ENCODE data around the gene MARCHF6. TPM values are rescaled to one million over a fixed set of nuclear protein-coding genes. Genes with fewer than 3 reads are reported as not detected.
"Not testable (repeated sequence)": the region's sequence is repeated elsewhere in the genome, so short reads cannot be mapped to it uniquely, and the experiment has no call there.

MARCHF6 gene
- polyA plus RNA-seq, 1 of the 3 experiments (the other 2 are of a cell fraction), result 52.4 TPM

DNA sequence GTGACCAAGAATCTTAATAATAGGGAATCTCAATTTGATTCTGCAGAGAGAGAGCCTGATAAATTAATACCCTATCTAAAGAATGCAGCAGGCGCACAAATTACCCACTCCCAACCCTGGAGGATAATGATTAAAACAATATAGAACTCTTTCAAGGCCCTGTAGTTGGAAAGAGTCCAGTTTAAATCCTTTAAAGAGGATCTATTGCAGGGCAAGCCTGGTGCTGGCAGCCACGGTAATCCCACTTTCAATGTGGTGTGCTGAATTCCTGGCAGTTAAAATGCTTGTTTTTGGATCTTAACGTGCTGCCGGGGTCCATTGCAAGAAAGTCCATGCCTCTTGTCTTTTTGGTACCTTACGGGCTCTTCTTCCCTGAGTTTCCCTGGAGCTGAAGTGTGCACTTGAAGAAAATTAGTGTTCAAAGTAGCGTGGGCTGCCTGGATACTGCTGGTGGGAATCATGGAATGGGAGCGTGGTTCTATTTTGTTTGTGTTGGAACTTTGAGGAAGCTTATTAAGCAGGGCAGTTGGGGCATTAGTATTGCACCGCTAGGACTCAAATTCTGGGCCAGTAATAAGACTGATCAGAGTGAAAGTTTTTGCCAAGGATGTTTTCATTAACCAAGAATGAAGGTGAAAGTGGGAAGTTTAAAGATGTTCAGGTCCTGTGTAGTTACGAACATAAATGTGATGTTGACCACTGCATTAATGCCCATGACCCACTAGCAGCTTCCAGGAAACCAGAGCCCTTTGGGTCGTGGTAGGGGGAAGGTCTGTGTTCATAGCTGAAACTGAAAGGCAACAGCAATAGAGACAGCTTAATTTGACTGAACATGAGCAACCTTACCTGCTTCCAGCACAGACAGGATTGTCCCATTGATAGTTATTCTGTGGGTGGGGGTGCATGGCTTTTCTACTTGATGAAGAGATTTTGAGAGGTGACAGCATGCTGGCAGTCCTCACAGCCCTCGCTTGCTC, 20.8 kb downstream of the MARCHF6 start:
- Histone ChIP-seq H3K9ac (no peak overlapping the region), H3K4me3 (ENCODE audit: low read depth in 2 of 2, low read length in 1 of 2) (no peak overlapping the region), H3K4me2 (no peak overlapping the region), H3K36me3 (replicated peaks in 1 of 2; ENCODE audit: control insufficient read depth in 1 of 2, insufficient read depth in 2 of 2, low read length in 1 of 2) (peaks cover 7 to 15% of the 10 kb centered on the region in 2 experiments), H3K4me1 (ENCODE audit: control insufficient read depth in 1 of 2, insufficient read depth in 2 of 2, low read depth in 1 of 2, low read length in 1 of 2) (peaks cover 6 to 14% of the 10 kb centered on the region in 2 experiments; a peak in 3 of 4 replicates), H4K20me1 (ENCODE audit: insufficient read depth) (peaks cover 94% of the 10 kb centered on the region), H3K9me3 (no peaks in the 10 kb centered on the region), H3F3A (replicated peaks; ENCODE audit: insufficient read depth) (peaks cover 13% of the 10 kb centered on the region), H3K79me2 (ENCODE audit: insufficient read depth) (peaks cover 97% of the 10 kb centered on the region), H3K27me3 (ENCODE audit: insufficient read depth) (no peaks in the 10 kb centered on the region), H3K27ac (ENCODE audit: low read depth in 2 of 2, low read length in 1 of 2) (no peak overlapping the region), H2AFZ (ENCODE audit: low read depth) (no peak overlapping the region), H3K9me2 (no peaks in the 10 kb centered on the region)
- DNase-seq, result no peak
- WGBS (ENCODE audit: low lambda C conversion rate), result 91% methylated on average over 10 of the region's 11 CpGs
- ChIA-PET CTCF (interaction anchor here (1.4 kb wide), 1 partner anchor 90 kb away, joined by 5 read pairs; no protein-coding TSS in a partner anchor), POLR2A (no interaction called here)
- TF ChIP-seq TEAD4 (IDR thresholded peaks at IDR 0.05; ENCODE audit: borderline replicate concordance, insufficient read depth), result no peak
- TF ChIP-seq, protein P1, sequence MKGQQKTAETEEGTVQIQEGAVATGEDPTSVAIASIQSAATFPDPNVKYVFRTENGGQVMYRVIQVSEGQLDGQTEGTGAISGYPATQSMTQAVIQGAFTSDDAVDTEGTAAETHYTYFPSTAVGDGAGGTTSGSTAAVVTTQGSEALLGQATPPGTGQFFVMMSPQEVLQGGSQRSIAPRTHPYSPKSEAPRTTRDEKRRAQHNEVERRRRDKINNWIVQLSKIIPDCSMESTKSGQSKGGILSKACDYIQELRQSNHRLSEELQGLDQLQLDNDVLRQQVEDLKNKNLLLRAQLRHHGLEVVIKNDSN (IDR thresholded peaks at IDR 0.05; ENCODE audit: borderline replicate concordance, low read depth), result no peak
- TF ChIP-seq, protein P2, sequence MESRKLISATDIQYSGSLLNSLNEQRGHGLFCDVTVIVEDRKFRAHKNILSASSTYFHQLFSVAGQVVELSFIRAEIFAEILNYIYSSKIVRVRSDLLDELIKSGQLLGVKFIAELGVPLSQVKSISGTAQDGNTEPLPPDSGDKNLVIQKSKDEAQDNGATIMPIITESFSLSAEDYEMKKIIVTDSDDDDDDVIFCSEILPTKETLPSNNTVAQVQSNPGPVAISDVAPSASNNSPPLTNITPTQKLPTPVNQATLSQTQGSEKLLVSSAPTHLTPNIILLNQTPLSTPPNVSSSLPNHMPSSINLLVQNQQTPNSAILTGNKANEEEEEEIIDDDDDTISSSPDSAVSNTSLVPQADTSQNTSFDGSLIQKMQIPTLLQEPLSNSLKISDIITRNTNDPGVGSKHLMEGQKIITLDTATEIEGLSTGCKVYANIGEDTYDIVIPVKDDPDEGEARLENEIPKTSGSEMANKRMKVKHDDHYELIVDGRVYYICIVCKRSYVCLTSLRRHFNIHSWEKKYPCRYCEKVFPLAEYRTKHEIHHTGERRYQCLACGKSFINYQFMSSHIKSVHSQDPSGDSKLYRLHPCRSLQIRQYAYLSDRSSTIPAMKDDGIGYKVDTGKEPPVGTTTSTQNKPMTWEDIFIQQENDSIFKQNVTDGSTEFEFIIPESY (IDR thresholded peaks at IDR 0.05; ENCODE audit: borderline replicate concordance, low read depth), result no peak
- no peak for TF ChIP-seq EZH2phosphoT487 (IDR thresholded peaks at IDR 0.05; ENCODE audit: borderline replicate concordance, low read depth)
- TF ChIP-seq, protein P3, sequence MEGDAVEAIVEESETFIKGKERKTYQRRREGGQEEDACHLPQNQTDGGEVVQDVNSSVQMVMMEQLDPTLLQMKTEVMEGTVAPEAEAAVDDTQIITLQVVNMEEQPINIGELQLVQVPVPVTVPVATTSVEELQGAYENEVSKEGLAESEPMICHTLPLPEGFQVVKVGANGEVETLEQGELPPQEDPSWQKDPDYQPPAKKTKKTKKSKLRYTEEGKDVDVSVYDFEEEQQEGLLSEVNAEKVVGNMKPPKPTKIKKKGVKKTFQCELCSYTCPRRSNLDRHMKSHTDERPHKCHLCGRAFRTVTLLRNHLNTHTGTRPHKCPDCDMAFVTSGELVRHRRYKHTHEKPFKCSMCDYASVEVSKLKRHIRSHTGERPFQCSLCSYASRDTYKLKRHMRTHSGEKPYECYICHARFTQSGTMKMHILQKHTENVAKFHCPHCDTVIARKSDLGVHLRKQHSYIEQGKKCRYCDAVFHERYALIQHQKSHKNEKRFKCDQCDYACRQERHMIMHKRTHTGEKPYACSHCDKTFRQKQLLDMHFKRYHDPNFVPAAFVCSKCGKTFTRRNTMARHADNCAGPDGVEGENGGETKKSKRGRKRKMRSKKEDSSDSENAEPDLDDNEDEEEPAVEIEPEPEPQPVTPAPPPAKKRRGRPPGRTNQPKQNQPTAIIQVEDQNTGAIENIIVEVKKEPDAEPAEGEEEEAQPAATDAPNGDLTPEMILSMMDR (IDR thresholded peaks at IDR 0.05), result no peak
- TF ChIP-seq SIN3A (IDR thresholded peaks at IDR 0.05; ENCODE audit: borderline replicate concordance, low read depth, low read length), result no peak
- TF ChIP-seq RAD21 (IDR thresholded peaks at IDR 0.05; ENCODE audit: low read length), result no peak
- TF ChIP-seq, protein P4, sequence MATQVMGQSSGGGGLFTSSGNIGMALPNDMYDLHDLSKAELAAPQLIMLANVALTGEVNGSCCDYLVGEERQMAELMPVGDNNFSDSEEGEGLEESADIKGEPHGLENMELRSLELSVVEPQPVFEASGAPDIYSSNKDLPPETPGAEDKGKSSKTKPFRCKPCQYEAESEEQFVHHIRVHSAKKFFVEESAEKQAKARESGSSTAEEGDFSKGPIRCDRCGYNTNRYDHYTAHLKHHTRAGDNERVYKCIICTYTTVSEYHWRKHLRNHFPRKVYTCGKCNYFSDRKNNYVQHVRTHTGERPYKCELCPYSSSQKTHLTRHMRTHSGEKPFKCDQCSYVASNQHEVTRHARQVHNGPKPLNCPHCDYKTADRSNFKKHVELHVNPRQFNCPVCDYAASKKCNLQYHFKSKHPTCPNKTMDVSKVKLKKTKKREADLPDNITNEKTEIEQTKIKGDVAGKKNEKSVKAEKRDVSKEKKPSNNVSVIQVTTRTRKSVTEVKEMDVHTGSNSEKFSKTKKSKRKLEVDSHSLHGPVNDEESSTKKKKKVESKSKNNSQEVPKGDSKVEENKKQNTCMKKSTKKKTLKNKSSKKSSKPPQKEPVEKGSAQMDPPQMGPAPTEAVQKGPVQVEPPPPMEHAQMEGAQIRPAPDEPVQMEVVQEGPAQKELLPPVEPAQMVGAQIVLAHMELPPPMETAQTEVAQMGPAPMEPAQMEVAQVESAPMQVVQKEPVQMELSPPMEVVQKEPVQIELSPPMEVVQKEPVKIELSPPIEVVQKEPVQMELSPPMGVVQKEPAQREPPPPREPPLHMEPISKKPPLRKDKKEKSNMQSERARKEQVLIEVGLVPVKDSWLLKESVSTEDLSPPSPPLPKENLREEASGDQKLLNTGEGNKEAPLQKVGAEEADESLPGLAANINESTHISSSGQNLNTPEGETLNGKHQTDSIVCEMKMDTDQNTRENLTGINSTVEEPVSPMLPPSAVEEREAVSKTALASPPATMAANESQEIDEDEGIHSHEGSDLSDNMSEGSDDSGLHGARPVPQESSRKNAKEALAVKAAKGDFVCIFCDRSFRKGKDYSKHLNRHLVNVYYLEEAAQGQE (IDR thresholded peaks at IDR 0.05; ENCODE audit: low read depth, low read length), result no peak
- no peak for TF ChIP-seq RFX5 (IDR thresholded peaks at IDR 0.05; ENCODE audit: low read length)

DNA sequence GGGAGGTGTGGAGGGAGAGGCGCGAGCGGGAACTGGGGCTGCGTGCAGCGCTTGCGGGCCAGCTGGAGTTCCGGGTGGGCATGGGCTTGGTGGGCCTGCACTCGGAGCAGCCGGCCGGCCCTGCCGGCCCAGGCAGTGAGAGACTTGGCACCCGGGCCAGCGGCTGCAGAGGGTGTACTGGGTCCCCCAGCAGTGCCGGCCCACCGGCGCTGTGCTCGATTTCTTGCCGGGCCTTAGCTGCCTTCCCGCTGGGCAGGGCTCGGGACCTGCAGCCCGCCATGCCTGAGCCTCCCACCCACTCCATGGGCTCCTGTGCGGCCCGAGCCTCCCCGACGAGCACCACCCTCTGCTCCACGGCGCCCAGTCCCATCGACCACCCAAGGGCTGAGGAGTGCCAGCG, 21.7 kb downstream of the MARCHF6 start:
- Histone ChIP-seq H3K36me3 (replicated peaks in 1 of 2; ENCODE audit: control insufficient read depth in 1 of 2, insufficient read depth in 2 of 2, low read length in 1 of 2) (peaks cover 13 to 15% of the 10 kb centered on the region in 2 experiments), H3F3A (replicated peaks; ENCODE audit: insufficient read depth) (peaks cover 13% of the 10 kb centered on the region), H4K20me1 (ENCODE audit: insufficient read depth) (peaks cover 87% of the 10 kb centered on the region), H3K79me2 (ENCODE audit: insufficient read depth) (peaks cover 97% of the 10 kb centered on the region), H3K4me1 (ENCODE audit: control insufficient read depth in 1 of 2, insufficient read depth in 2 of 2, low read depth in 1 of 2, low read length in 1 of 2) (peaks cover 6 to 14% of the 10 kb centered on the region in 2 experiments; a peak in 3 of 4 replicates)
- H2AFZ ChIP-seq (ENCODE audit: low read depth); H3K9me3 ChIP-seq; H3K27me3 ChIP-seq (ENCODE audit: insufficient read depth); H3K9me2 ChIP-seq; H3K4me2 ChIP-seq; DNase-seq; H3K9ac ChIP-seq; POLR2A ChIA-PET; H3K4me3 ChIP-seq (ENCODE audit: low read depth in 2 of 2, low read length in 1 of 2); H3K27ac ChIP-seq (ENCODE audit: low read depth in 2 of 2, low read length in 1 of 2): not testable (repeated sequence)
- no CpG with 5 or more reads among the region's 29 CpGs for WGBS (ENCODE audit: low lambda C conversion rate)
- CTCF ChIA-PET, result interaction anchor here (1.4 kb wide), 1 partner anchor 91 kb away, joined by 5 read pairs; no protein-coding TSS in a partner anchor

Data from SK-N-SH (cell line).